GM18498 (cell line): ENCODE results near the gene SLCO3A1.

Experiments used
- ATAC-seq: cut with Tn5 transposase; IDR thresholded peaks from one replicate; pipeline ENCODE4 v1.9.1; 2021; ENCODE audit warnings: mild to moderate bottlenecking, moderate library complexity; ENCODE audit not compliant: unreplicated experiment

The SLCO3A1 gene

DNA sequence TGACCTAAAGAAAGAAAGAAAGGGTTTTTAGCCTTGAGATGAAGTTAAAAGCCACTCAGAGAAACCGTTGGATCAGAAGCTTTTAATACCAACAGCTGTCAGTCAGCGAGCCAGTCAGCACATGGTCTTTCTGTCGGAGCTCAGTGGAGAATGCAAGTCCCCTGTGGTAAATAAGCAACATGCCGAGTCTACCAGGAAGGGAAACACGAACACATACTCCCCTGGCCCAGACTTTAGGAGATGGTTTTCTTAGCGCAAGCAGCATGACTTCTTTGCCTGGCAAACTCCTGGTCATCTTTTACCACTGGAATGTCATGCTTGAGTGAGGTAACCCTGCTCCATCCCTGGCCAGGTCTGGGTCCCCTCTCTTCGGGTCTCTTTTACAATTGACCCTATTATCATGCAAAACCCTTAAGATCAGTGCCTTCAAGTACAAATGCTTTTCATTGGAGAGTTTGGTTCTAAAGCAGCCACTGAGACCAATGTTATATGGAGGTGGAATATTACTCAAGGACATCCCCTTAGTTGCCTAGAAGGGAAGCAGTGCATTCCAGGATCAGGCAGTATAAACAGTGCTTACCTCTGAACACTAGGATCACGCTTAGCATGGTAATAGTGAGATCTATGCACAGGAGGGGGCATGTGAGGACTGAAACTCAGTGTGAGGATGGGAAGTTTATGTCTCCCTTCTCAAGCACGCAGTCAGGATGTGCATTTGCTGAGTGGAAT, 28.2 kb downstream of the SLCO3A1 start:
- ATAC-seq, result no peak

DNA sequence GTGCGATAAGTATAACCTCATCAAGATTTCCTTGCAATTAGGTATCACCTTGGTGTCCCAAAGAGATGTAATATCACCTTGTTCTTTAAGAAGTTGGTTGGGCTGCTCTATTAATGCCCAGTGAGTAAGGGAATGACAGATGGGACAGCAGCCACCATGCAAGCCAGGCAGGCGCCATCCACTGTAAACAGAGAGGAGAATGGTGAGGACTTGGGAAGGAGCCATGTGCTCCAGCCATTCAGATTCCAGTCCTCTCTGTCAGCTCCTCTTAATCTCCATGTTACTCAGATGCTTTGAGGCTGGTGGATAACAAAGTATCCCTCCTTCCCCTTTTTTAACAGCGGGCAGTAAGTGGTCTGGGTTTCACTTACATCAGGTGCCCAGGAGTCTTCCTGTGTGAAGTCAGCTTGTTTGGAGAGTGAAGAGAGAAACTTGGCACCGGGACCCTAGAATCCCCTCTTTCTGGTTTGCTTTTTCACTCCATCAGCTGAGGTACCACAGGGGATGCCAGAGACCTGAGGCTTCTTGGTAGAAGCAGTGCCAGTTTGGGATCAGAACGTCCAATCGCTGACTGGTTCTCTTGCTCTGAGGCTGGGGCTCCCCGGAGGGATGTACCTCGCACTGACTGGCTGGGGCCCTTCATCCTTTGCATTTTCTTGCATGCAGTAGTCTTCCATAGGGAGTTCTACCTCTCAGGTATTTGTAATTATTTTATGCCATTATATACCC, 29.5 kb downstream of the SLCO3A1 start:
- ATAC-seq, result no peak

GRCh38 chr15:91884606-91885005, 31.1 kb downstream of the SLCO3A1 start:
- ATAC-seq, result no peak

GRCh38 chr15:91885054-91885453, 31.5 kb downstream of the SLCO3A1 start:
- no peak for ATAC-seq

DNA sequence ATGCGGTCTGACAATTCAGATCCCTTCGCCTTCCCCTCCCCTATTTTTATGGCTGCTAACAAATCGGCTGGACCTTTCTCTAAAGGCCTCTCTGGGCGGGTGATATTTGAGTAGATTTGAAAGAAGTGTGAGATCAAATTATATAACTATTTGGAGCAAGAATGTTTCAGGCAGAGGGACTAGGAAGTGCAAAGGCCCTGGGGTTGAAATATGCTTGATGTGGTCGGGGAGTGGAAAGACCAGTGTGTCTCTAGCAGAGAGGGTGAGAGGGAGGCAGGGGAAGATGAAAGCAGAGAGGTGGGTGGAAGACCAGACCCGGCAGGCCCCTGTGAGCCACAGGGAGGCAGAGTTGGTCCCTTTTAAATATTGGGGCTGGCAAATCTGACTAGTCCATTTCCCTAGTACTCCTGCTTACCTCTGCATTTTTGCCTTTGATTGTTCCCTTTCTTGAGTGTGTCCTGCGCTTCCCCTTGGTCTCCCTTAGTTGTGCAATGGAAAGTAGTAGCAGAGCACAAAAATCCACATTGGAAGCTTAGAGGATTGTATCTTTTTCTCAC, 32.3 kb downstream of the SLCO3A1 start:
- ATAC-seq, result no peak

- no peak for ATAC-seq
These were observed 33.4 kb downstream of the SLCO3A1 start for GRCh38 chr15:91886878-91887277.

DNA sequence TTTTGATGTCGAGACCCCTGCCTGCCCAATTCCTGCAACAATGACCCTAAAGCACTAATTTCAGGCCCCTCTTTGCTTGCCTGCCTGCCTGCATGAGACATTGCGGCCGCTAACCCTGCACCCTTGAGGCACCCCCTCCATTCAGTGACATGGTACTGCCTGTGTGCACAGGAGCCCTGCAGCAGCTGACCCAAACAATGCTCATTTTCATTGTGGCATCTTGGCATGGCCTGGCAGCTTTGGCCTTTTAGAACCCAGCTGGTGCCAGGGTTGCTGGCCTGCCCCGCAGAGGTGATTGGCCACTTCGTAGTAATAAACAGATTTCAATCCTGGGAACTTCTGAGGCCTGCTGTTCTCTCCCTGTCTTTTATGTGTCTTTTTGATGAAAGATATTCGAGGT, 33.8 kb downstream of the SLCO3A1 start:
- no peak for ATAC-seq

DNA sequence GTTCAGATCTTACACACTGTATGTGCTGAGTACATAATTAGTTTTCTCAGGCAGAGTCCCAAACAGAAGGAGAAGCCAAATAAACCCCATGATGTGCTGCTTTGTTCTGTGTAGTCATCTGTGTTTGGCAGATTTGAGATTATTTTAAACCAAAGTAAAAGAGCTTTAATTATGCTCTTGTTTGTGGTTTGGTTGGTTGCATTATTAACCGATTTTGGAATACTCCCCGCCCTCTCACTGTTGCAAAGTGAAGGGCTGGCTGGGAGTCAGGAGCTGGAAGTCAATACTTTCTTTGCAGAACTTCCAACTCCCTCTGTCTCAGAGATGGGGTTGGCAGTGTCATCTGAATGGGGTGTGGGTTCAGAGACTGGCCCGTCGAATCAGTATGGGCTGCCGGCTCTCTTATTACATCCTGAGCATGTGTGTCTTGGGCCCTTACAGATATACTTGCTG, 34.4 kb downstream of the SLCO3A1 start:
- no peak for ATAC-seq

- ATAC-seq, result no peak
These were observed 35.8 kb downstream of the SLCO3A1 start for GRCh38 chr15:91889111-91889815.

DNA sequence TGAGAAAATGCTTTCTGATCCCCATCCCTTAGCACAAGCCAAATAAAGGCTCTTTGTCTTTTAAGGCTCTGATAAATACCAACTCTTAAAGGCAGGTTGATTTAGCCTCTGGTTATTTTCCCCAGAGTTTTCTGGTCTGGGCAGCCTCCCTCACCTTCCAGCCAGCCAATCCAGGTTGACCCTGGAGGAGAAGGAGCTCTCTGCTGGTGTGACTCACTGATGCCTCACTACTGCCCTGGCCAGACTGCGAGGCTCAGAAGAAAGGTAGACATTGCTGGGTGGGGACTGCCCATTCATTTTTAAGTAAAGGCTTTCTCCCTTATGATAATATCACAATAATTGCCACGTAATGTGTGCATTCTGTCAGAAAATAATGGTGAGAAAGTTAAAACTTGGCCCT, 37.1 kb downstream of the SLCO3A1 start:
- ATAC-seq, result no peak

- ATAC-seq, result no peak
These were observed 37.6 kb downstream of the SLCO3A1 start for GRCh38 chr15:91891101-91891500.

GRCh38 chr15:91891788-91892345, 38.4 kb downstream of the SLCO3A1 start:
- no peak for ATAC-seq

DNA sequence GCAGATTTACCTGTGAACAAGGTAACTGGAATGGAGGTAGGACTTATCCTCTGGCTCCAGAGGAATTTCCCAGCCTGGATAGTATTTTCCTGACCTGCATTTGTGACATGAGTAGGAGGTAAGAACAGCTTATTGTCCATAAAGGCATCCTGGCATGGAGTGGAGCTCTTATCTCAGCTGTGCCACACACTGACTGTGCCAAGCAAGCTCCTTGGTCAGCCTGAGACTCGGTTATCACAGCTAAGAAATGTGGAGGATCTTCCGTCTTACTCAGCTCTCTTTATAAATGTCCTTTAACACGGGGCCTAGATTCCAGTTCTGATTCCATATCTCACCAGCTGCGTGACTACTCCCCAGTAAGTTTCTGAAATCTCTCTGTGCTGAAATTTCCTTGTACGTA, 38.9 kb downstream of the SLCO3A1 start:
- ATAC-seq, result no peak

GRCh38 chr15:91894606-91895005, 41.1 kb downstream of the SLCO3A1 start:
- ATAC-seq, result no peak

DNA sequence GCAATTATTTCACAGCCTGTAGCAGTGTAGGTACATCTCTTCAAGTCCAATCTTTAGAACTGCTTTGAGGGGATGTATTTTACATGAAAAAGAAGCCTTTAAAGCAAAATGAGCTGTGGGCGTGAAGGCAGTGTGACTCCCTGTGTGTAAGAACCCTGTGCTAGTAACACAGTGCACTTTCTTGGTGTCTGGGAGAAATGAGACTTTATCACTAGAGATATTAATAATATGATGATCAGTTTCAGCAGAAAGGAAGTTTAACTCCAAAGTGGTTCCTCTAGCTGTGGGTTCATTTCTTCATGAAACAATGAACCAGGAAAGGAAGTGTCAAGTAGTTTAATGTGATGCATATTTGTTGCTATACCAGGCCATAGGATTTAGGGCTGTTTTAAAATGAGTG, 41.5 kb downstream of the SLCO3A1 start:
- ATAC-seq, result no peak

DNA sequence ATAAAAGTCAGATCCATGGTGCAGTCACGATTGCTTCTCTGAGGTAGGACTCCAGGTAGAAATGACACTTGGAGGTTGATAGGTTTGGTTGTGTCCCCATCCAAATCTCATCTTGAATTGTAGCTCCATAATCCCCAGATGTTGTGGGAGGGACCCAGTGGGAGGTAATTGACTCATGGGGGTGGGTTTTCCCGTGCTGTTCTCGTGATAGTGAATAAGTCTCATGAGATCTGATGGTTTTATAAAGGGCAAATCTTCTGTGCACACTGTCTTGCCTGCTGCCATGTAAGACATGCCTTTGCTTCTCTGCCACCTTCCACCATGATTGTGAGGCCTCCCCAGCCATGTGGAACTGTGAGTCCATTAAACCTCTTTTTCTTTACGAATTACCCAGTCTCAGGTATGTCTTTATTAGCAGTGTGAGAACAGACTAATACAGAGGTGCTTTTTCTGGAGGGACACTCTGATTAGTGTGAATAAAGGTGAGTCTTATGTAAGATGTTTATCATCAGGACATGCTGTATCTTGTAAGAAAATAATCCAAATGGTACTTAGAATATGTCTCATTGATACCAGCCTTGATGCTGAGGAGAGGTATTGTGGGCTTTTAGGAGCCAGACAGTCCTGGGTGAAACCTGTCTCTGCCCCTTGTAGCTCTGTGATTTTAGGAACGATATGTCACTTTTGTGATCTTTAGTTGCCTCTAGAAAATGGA, 43.0 kb downstream of the SLCO3A1 start:
- no peak for ATAC-seq

GRCh38 chr15:91897585-91898372, 44.3 kb downstream of the SLCO3A1 start:
- ATAC-seq, result no peak

- ATAC-seq, result no peak
These were observed 45.3 kb downstream of the SLCO3A1 start for GRCh38 chr15:91898843-91899242.

GRCh38 chr15:91904942-91905341, 51.4 kb downstream of the SLCO3A1 start:
- ATAC-seq, result no peak

DNA sequence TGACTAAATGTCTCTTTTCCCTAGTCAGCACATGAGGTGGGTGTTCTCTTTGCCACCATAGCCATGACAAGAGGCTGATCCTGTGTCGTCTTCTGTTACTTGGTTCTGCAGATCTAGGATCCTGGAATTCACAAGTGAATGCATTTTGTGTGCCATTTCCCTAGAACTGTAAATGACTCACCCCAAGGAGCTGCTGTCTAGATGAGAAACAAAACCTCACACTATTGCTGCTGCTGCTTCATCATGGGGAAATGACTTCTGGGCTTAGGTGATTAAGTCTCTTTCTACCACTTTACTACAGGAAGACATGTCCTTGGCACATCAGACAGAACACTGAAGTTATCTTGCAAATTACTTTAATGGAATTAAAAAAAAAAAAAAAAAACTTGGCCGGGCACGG, 54.9 kb downstream of the SLCO3A1 start:
- no peak for ATAC-seq
